Central memory CD4-positive, alpha-beta T cell (primary cell): ENCODE data around the gene PRPF6.

ENCODE experiments used
- DNase-seq: peaks from one replicate; pipeline ENCODE4 v3.0.0; 2022

Gene PRPF6

DNA sequence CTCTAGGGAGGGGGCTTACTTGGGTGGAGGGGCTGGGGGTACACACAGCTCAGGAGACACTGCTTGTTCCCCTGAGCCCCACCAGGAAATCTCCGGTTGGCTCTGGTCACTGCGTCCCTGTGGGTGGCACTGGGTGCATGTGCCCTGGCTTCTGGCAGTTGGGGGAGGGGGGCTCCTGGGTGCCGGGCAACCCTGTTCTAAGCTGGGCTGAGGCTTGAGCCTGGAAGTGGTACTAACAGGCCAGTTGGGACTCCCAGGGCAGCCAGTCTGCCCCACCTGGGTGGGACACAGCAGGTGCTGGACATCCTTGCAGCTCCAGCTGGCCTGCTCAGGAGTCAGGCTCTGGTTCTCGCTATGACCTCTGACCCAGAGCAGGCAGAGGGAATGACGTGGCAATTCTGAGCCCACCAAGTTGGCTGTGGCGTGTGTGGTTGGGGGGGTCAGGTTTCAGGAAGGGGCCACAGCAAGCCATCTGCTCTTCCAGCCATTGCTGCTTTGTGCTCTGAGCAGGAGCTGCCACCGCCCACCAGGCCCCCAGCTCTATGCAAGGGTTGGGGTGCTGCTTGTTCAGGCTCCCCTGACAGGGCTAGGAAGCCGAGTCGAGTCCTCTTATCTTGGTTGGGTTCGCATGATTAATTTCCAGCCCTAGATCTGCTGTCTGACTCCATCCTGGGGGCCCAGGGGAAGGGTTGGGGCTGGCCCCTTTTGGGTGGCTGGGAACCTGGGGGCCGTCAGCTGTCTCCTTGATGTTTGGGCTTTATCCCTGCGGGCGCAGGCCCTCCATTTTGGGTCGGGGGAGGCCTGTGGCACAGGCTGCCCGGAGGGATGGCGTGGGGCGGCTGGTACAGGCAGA lies 55.6 kb downstream of the PRPF6 start:
- DNase-seq: no peak

DNA sequence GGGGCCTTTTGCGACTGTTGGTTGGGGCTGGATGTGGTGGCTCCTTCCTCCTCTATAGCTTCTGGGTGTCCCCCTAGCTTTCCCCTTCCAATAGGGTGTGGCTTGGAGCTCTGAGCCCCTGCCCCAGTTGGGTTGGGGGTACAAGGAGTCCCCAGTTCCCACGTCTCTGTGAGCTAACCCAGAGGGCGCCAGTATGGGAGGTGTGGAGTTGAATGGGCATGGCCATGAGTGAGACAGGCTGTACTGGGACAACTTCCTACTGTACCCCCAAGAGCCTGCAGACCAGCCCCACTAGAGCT lies 56.2 kb downstream of the PRPF6 start:
- DNase-seq: no peak

DNA sequence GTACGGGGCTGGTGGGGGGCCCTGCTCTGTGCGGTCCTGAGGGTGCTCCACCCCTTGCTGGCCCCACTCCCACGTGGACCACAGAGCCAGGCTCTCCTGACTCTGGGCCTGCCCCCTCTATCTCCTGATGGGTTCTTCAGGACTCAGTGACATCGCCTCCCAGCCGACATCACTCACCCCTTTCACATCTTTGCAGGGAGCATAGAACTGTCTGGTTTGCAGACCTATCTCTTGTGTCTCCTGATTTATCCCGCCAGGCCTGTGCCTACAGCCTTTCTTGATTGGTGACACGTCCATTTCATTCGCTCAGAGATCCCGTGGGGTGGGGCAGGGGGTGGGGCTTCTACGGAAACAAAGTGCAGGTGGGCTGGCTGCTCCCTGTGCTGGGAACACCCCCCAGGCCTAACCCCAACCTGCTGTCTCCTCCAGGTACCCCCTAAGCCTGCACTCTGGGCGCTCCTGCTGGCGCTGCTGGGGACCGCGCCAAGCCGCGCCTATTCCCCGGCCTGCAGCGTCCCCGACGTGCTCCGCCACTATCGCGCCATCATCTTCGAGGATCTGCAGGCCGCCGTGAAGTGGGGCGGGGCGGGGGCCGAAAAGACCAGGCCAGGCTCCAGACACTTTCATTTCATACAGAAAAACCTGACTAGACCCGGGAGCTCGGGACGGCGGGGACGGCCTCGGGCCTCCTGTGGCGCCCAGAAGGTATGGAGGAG lies 56.7 kb downstream of the PRPF6 start:
- DNase-seq: no peak

DNA sequence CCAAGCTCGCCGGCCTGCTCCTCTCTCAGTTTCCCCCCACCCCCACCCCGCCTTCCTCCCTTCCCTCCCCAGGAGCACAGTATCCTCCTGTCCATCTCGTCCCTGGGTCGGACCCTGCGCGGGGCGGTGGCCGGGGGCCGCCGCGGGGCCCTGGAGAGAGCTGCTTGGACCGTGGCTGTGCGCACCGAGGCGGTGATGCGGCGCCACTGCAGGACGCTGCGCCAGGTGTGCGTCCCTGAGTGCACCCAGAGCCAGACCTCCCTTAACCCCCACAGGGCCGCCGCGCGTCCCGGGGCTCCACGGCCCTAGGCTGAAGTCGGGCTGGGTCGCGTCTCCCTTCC lies 57.3 kb downstream of the PRPF6 start:
- no peak for DNase-seq

DNA sequence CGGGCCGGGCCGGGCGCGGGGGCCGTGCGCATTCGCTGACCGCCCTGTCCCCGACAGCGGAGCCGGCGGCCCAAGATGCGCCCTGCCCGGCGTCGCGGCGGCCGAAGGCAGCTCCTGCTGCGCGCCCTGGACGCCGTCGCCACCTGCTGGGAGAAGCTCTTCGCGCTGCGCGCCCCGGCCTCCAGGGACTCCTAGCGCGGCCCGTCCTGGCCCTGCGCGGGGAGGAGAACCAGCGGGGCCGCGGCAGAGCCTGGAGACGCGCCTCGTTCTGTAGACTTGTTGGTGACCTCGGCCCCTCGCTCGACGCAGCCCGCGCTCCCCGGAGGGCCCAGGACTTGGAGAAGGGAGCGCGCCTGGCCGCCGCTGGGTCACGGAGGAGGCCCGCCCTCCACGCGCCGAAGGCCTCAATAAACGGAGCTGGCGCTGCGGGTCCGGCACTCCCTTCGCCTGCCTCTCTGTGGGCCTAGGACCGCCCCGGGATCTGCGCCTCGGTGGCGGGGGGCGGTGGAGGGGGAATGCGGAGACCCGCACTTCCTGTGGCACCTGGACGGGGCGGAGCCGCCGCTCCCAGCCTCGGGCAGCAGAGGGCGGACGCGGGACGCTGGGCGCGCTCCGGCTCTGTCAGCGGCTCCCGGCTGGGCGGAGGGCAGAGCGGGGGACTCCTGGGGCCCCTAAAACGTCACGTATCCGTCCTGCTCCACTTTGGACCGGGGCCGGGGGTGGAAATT lies 57.8 kb downstream of the PRPF6 start:
- peak; percentile 67 for DNase-seq

DNA sequence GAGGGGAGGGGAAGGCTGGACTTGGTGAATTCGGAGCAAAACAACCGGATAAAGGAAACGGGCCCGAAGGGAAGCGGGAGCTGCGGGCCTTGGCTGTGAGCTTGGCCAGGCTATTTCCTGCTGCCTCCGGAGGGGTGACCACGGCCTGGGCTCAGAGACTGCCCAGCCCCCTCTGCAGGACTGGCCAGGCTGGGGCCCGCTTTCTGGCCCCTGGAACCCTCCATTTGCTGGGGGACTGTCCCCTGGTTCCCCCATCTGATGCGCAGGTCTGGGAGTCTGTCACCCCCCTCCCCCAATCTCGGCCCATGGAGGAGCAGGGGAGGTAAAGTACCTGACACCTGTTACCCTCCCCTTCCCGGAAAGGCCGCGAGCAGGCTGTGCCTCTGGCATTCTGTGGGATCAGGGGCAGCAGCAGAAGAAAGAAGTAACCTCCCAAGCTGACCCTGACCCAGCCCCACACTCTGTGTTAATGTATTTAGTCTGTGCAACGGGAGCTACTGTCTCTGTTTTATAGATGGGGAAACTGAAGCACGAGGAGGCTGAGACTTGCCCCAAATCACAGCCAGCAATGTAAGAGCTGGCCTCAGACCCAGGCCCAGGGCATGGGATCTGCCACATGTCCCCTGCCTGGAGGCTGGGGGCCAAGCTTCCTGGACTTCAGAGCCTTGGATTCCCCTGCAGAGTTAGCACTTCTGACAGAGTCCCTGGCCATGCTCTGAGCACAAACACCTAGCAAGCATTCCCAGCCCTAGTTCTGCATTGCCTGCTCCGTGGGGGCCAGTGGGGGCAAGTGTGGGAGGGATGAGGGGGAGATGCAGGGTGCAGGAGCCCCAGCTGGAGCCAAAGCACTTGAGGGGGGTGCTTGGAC lies 58.6 kb downstream of the PRPF6 start:
- no peak for DNase-seq

DNA sequence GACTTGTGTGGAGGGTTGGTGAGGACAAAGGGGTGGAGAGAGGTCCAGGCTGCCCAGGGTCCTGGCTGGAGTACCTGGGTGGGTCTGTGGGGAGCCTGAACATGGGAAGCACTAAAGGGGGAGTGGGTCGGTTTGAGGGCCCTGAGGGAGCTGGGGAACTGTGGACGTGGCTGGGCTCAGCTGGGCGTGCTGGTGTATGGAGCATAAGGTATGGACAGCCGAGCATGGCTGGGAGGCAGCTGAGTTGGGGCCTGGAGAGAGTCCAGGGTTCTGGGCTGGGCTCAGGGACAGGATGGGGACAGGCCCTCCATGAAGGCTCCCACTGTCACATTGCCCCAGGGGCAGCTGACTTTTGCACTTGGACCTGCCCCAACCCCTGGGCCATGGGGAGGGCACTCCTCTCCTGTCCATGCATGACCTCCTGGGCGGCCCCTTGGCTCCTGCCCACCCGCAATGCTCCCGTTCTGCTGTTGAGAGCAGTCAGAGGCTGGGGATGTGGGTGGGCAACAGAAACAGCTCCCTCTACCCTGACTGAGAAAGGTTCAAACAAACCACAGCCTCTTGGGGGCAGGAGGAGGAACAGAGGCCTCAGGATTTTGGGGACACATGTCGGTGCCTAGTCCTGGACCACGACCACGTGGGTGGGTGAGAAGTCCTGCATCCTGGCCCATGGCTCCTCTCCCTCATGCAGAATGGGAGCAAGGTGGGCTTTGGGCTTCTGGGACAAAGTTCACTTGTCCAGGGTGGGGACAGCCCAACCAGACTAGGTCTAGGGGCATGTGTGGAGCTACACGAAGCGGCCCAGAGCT lies 59.5 kb downstream of the PRPF6 start:
- no peak for DNase-seq

DNA sequence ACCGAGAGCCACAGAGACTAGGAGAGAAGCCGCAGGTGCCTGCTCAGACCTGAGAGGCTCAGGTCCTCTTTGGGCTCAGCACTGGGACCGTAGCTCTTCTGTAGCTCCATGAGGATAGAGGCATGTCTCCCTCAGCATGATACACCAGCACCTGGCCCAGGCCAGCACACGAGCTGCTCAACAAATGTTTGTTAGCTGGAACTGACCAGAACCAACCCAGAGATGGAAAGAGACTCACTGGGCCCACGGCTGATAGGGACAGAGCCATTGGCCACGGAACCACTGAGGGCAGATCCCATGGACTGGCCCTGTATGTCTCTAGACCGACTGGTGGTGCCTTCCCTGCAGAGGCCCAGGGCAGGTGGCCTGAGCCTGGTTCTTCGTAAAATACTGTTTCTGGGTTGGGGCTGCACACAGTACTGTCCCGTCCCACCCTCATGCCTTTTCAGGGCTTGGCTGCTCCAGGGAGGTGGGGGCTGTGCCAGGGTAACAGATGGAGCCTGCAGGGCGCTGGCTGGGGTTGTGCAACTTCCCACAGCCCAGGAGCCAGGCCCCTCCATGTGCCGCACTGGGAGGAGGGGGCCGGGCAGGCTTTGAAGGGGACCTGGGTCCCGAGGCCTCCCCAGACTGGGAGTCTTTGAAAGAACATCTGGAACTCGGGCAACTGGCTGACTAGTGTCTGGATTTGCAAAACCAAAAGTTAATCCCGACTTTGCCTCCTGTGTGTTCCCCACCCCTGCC lies 60.3 kb downstream of the PRPF6 start:
- DNase-seq: no peak

DNA sequence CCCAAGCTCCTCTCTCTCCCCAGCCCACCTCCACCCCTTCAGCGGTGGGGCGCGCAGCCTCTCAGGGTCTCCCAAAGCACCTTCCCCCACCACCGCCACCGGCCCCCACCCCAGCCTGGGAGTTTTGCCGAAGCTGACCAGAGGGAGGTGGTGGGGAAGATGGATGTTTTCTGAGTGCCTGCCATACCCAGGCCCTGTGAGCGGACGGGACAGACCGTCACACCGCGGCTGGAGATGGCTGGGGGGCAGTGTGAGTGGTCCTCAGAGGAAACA lies 60.8 kb downstream of the PRPF6 start:
- no peak for DNase-seq

DNA sequence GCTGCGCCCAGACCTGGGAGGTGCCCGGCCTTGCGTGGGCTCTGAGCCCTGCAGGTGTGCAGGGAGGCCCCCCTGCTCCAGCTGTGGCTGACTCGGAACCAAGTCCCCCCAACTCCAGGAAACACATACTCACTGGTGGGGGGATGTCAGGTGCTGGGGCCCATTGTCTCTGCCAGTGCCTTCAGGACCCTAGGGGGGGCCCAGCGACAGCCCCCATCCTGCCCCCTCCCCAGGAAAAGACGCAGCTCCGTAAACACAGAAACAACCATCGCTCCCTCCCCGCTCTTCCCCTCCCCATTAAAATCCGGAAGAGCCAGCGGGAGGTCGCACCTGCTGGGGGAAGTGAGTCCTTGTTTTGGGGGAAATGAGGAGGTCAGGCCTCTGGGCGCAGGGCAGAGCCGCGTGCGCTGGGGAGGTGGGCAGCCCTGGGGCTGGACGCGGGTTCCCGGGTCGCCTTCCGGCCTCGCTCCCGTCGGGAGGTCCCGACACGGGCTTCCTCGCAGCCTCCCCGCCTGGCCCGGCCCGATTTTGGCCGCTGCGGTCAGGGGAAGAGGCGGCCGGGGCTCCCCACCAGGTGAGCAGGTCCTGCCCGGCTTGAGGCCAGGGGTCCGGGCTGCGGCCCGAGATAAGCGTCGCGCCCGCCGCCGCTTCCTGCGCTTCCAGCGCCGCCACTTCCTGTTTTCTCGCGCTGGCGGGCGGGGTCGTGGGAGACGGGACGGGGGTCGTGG lies 61.3 kb downstream of the PRPF6 start:
- DNase-seq: no peak

DNA sequence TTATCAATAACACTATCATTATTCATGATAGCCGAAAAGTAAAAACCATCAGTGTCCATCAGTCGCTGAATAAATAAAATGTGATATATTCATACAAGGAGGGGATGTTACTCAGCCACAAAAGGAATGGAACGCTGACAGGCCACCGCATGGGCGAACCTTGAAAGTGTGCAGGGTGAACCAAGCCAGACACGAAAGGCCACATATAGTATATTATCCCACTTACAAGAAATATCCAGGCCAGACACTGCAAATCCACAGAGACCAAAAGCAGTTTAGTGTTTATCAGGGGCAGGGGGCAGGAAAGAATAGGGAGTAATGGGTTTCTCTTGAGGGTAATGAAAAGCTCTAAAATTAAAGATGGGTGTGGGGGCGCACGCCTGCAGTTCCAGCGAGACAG lies 62.8 kb downstream of the PRPF6 start:
- no peak for DNase-seq

DNA sequence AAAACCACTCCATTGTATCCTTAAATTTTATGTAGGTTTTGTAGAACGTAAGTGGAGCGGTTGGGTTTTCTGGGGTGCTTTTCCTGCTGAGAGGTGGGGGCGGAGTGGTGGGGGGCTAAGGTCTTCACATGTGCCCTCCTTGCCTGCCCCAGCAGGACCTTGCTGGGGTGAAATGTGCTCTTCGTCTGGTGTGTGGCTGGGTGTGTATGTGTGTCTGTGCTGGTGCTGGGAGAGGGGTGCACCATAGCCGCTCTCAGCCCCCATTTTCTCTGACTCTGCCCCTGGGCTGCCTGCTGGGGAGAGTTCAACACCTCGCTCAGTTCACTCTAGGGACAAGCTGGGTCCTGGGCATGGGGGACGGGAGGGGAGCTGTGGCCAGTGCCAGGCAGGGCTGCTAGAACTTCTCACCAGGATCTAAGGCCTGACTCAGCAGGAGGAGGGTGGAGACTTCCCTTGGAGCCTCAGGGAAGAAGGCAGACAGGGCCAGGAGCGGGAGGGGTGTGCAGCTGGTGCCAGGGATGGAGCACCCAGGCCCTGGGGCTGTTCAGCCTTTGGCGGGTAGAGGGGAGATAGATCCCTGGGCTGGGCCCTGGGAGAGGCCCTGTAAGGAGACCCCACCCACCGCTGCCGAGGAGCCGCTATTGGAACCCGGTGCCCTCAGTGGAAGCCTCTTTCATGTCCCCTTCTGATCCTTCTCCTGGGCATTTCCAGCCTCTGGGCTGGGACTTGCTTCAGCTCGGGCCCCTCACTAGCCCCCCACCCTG lies 63.7 kb downstream of the PRPF6 start:
- no peak for DNase-seq

DNA sequence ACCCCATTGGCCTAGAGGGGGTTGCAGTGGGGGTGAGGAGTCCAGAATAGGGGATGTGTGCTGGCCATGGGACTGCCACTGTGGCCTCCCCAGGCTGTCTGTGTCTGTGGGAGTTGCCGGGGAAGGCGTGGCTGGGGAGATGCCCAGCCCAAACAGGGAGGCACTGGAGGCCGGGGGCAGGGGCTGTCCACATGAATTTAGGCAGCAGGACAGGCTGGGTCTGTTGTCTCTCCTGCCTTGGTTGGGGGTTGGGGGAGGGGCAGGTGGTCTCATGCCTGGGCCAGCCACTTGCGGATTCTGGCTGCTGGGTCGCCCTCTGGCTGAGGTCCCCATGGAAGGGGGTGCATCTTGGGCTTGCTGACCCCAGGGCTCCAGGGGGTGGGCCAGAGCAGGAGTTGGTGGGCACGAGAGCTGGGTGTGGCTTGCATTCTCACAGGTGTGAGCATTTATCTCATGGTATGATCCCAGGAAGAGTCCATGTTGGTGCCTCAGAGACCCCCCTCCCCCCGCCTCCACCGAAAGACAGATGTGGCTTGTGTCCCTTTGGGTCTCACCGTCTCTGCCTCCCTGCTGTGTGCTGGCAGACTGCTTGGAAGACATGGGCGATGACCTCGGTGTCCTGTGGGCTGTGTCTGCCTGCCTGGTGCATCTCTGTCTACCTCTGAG lies 64.5 kb downstream of the PRPF6 start:
- no peak for DNase-seq

DNA sequence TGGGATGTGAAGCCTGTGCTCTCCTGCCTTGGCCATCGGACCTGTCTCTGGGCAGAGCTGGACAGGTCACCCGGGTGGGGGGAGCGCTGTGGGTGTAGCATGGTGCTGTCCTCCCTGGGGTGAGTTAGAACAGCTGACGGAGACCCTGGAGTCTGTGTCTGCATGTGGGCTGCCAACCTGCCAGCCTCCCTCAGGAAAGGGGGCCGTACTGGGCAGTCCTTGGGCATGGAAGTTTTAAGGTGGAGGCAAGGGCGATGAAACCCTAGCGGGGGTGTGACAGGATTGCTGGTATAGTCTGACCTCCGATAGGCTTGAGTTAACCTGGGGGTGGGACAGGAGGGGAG lies 66.1 kb downstream of the PRPF6 start:
- no peak for DNase-seq

DNA sequence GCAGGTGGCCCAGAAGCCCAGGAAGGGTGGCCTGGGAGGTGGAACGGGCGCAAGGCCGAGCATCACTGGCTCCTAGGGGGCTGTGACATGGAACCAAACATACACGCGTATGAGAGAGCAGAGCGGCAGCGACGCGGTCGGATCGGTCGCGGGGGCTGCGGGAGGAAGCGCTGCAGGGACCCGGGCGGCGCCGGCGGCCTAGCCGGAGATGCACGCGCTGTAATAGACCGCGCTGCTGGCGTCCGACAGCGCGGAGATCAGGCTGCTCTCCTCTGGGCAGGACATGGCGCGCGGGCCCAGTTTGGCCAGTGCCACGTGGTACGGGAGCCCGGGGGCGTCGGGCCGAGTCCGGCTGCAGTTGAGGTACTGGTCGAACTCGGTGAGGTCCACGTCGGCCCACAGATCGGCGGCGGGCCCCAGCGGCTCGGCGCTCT lies 67.1 kb downstream of the PRPF6 start:
- no peak for DNase-seq

DNA sequence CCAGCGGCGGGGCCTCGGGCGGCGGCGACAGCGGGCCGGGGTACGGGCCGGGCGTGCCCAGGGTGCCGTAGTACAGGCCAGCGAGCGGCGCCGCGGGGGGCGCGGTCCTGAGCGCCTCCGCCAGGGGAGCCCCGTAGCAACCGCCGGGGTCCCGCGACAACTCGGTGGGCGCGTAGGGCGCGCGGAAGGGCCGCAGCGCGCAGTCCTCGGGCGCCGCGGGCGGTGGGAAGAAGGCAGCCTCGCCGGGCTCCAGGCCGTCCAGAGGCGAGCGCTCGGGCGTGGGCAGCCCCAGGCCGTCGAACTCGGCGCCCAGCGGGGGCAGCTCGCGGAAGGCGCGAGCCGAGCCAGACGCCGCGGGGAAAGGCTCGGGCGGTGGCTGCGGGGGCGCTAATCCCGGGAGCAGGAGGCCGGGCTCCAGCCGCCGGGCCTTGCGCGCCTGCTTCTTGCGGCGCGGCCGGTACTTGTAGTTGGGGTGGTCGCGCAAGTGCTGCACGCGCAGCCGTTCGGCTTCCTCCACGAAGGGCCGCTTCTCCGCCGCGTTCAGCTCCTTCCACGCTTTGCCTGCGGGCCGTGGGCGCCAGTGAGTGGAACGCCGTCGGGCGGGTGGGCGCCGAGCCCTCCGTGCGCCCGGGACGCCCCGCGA lies 67.6 kb downstream of the PRPF6 start:
- no peak for DNase-seq

DNA sequence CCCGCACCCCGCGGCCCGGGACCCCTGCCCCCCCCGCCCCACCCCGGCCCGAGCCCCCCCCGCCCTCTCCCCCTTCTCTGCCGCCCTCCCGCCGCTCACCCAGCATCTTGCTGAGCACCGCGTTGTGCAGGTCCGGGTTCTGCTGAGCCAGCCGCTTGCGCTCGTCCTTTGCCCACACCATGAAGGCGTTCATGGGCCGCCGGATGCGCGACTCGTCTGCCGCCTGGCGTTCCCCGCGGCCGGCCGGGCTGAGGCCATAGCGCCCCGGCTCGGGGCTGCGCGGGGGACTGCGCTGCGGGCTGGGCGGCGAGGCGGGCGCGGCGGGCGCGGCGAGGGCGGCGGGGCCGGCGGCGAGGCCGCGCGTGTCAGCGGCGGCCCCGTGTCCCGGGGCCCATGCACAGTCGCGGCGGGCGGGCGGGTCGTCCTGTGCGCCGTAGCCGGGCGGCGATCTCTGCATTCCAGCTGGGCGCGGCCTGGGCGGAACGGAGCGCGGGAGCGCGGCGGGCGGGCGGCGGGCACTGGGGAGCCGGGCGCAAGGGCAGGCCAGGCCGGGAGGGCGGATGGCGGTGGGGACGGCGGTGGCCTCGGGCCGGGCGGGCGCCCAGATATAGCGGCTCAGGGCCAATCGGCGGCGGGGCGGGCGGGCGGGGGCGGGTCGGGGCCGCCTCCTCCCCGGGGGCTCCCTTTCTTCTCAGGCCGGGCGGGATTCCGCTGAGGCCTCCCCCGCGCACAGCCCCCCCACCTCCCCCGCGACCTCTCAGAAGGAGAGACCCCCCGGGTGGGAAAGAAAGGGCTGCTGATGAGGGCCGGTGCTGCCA lies 68.3 kb downstream of the PRPF6 start, which contains the start of gene SOX18:
Gene SOX18, minus strand, starts transcription at position 580 of the 818 bp plus-strand sequence. Its CDS starts 123 bp downstream, at position 457.
- no peak for DNase-seq

DNA sequence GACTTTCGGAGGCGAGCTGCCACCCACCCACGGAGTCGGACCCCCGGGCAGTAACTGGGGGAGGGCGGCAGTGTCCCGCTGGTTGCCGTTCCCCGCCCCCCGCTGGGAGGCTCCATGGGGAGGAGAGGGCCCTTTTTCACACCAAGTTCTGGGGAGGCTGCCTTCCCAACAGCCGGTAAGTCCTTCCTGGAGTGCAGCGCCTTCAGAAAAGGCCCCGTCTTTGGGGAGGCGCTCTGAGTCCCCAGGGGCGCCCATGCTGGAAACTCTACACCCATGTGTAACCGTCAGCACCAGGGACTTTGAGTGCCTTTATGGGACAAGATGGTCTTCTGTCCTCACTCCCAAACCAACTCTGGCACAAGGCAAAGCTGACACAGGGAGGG lies 68.9 kb downstream of the PRPF6 start:
- no peak for DNase-seq
